Hematopoietic multipotent progenitor cell treated with erythropoietin and hydrocortisone succinate and interleukin-3 and kit ligand, for 15 days (in vitro differentiated cells): Measurements from ENCODE around the gene AKT3.

ENCODE experiments used
- DNase-seq: peaks from one replicate; pipeline ENCODE4 v3.0.0-alpha.2; 2015; ENCODE audit warnings: low spot score

AKT3 gene

DNA sequence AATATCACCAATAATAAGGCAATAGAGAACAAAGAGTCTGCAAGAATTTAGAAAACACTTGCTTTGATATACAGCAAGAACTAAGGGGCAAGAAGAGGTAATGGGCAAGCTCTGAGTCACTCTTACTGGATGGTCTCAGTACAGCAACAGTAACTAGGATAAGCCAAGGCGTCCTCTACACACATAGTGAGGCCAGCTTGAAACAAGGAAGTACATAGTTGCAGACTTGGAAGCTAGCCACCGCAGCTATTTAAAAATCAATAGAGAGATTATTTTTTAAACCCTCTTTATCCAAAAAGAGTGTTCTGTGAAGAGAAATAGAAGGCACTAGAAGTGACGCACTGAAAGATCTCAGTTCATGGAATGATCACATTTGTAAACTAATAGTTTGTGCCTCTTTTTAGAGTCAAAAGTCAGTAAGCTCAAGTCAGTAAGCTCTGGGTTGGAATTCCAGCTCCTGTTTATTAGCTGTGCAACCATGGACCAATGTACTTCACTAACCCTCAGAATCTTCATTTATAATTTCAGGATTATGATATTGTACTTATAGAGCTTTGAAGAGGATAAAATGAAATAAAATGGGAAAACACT lies 118.6 kb downstream of the AKT3 start:
- DNase-seq = no peak

- no peak for DNase-seq
These were observed 119.4 kb downstream of the AKT3 start for GRCh38 chr1:243730487-243731150.

GRCh38 chr1:243729956-243730355 lies 120.1 kb downstream of the AKT3 start:
- DNase-seq = no peak

DNA sequence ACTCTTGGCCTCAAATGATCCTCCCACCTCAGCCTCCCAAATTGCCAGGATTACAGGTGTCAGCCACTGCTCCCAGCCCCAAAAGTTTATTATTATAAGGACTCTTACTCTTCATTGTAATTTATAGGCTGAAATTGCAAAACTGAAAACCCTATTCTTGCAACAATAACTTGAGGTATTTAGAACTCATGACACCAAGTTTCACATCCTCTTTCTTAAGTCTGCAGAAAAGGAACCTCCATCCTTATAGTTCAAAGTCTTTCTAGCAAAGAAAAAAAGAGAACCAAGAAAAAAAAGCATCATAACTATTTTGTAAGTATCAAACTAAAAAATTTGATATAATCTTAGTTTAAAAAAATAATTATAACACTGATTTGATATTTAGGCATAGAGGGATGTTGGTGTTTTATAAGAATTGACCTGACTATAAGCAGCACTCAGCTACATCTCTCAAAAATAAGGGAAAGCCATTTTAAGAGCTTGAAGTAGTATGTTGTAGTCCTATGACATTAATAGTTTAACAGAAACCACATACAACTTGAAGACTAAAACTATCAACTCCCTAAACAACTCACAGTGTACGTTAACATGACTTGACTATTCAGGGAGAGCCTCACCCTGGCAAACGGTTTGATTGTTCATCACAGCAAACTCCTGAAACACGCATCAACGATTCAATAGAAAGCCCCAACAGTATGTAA lies 122.4 kb downstream of the AKT3 start:
- no peak for DNase-seq

DNA sequence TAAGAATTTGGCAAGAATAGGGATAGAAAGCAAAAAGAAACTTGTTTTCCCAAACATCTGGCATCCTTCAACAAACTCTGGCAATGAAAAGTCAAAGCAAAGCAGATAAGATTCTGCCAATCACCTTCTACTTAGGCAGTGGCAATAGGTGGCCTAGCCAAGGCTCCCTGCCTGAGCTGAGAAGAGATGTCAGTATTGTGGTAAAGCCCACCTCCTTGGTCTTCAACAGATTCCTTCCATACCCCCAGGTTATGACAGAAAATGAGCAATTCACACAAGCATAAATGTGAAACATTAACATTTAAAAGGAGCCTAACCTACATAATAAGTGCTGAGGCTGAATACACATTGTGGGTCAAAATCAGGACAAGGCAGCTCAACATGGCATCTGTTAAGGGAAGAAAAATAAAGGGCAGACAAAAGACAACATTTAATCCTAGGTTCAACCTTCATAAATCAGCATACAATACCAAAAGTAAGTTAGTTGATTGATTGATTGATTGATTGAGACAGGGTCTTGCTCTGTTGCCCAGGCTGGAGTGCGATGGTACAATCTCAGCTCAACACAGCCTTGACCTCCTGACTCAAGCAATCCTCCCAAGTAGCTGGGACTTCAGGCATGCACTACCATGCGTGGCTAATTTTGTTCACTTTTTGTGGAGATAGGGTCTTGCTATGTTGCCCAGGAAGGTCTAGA lies 123.1 kb downstream of the AKT3 start:
- no peak for DNase-seq

- no peak for DNase-seq
These were observed 124.2 kb downstream of the AKT3 start for GRCh38 chr1:243725846-243726245.

DNA sequence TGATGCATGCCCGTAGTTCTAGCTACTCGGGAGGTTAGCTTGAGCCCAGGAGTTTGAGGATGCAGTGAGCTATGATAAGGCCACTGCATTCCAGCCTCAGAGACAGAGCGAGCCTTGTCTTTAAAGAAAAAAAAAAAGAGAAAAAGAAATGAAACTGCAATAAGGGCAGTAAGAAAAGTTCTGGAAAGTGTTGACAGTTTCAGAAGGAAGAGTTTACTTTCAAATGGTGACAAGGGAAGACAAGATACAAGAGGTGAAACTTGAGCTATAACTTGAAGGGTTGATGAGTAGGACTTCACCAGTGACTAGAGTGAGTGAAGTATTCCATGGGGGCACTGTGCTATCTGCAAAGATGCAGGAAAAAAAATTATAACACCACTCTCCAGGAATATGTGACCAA lies 125.0 kb downstream of the AKT3 start:
- no peak for DNase-seq

- DNase-seq = no peak
These were observed 126.5 kb downstream of the AKT3 start for GRCh38 chr1:243723458-243724043.

- no peak for DNase-seq
These were observed 127.0 kb downstream of the AKT3 start for GRCh38 chr1:243723050-243723449.

DNA sequence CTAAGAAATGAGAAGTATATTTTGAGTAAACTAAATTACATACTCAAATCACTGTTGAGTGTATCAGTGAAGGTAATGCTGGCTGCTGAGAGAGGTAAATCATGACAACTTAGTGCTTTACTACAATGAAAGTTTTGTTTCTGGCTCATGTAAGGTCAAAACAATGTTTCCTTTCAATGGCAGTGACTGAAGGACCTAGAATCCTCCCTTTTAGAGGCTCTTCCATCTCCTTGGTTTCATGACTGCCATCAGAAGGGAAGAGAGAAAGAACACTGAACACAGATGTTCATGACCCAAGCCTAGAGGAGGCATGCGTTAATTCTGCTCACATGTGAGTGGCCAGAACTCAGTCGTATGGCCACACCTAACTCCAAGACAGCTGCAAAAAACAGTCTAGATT lies 130.6 kb downstream of the AKT3 start:
- no peak for DNase-seq

DNA sequence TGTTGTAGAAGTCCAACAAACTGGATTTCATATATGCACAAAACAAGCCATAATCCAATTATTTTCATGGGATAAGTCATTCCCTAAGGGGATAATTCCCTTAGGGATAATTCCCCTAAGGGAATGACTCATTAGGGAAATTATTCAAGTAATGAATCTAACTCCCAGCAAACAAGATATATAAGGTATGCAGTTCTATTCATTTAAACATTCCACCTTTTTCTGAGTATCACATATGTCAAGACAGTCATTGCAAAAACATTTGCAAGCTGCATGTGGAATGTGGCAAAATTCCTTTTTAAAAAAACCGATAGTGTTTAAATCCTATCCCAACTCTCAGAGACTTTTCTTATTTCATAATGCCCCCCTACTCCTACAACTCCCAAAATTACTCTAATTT lies 131.2 kb downstream of the AKT3 start:
- DNase-seq = no peak

DNA sequence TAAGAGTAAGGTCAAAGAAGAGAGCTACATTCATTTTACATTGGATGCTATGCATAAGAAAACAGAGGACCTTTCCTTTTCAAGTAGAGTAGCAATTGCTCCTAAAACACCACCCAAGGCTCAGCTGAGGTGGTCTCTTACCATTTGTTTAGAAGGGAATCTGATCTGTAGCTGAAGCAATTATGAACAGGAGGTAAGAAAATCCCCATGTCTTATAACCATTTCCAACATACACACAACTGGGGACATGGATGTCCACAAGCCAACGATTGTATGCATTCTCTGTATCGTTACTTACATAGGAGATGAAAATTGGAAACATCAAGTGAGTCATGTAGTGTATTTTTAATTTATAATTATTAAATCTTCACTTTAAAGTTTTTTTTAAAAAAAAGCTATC lies 132.0 kb downstream of the AKT3 start:
- no peak for DNase-seq

DNA sequence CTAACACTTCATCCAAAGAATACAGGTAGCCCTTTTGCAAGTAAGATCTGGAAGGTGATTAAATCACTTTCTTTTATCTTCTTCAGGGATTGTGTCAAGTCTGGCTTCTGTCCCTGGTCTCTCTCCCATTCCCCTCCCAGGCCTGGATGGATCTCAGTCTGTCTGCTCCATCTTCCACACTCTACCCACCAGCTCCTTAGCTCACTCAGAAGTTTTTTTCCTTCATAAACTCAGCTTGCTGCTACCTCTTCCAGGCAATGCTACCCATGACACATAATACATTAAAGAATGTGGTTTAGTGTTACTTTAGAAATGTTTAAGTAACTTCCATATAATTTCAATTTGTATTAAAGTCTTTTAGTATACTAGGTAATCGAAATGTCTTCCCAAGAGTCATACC lies 133.1 kb downstream of the AKT3 start:
- DNase-seq = no peak

DNA sequence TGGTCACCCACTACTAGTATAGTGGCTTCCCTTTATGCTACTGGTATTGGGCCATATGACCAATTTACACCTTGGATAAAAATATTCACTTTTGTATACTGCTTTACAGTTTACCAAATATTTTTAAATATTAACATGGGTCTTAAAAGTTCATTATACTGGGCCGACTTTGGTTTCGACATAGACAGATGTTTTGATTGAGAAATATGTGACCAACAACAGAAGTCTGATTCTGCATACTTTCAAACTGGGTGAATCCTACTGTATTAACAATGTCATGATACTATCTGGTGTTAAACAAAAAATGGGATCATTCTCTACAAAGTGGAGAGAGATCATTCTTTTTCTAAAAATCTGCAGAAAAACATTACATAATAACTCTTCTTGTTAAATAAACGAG lies 134.8 kb downstream of the AKT3 start:
- no peak for DNase-seq

DNA sequence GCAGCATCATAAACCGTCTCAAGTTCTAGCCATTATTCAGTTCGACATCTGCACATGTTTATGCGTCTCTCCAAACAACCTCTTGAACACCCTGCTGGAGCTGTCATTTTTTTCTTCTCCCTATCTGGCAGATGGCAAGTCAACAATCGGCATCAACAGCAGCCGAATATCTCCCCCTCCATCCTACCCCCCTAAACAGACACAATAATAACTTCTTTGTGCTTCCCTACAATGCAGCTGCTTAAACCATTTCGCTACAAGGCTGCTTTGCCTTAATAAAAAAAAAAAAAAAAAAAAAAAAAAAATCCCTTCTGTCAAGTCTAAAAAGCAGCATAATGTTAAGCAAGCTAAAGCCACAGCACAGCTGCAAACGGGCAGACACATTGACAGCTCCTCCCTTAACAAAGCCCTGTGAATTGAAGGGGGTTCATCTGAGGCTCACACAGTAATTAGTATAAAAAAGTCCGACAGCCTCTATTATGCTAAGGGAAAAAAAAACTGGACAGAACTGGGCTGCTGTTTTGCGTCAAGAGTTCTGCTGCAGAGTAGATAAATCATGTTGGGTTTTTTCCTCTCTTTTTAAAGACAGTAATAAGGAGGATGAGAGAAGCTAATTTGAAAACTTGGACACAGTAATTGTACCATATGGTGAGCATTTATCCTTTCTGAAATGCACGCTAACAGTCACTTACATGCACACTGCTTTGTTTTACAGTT lies 136.4 kb downstream of the AKT3 start:
- no peak for DNase-seq

DNA sequence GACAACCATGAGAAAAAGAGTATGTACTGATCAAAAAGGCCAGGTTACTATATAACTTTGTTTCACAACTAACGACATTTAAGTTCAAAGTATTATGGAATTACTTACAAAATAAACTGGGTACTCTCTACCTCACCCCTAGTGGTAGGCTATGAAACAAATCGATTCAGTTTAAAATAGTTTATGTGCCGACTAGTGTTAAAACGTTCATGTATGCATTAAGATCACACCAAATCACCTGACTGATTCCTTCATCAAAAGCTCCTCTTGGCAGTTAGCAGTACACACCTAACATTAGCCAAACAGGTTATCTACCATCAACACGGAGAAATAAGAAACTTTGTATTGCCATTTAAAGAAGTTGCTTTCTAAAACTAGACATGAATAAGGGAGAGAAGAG lies 137.1 kb downstream of the AKT3 start:
- DNase-seq = no peak

DNA sequence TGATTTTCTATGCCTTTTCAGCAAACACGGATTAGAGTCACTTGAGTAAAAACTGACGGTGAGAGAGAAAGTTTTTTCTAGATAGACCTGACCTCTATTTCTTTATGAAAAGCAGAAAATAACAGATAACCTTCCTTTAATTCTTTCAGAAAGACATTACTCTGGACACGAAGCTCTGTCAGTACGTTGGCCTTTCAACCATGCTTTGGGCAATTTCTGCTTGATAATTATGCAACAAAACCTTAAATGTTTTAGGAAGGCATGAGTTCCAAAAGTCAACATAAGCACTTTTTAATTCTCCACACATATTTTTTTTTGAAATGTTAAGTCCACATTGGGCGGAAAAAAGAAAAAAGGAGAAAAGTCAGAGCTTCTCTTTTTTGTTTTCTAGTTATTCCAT lies 137.8 kb downstream of the AKT3 start:
- no peak for DNase-seq

GRCh38 chr1:243710467-243710866 lies 139.6 kb downstream of the AKT3 start:
- no peak for DNase-seq

DNA sequence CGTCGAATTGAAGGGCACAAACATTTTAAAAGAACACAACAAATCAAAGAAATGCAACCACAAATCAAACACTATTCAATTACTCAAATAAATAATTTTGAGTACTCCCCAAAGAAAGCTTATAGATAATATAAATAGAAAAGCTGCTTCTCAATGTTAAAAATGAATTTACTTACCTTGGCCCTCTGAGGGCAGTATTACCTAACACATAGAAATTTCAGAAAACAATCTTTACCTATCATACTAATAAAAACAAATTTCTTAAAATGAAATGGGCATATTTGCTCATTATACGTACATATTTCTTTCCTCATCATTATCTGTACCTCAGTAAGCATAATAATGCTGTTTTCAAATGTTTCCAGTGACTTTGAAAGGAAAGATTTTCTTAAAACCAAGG lies 141.8 kb downstream of the AKT3 start:
- no peak for DNase-seq

DNA sequence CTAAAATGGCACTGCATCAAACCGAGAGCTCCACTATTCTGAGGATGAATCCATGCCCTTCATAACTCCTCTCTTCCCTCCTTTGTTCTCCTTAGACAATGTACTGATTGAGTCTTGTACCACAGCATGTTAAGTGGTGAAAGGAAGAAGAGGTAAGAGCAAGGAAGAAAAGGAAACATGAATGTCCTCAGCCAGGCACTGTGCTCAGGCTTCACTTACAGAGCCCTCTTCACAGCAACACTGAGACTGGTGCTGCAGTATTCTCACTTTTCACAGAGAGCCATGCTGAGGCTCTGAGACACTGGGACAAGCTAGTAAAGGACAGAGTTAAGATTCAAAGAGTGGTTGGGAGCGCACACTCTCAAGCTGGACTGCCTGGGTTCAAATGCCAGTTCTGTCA lies 143.5 kb downstream of the AKT3 start:
- DNase-seq = no peak

GRCh38 chr1:243705585-243705984 lies 144.5 kb downstream of the AKT3 start:
- no peak for DNase-seq

DNA sequence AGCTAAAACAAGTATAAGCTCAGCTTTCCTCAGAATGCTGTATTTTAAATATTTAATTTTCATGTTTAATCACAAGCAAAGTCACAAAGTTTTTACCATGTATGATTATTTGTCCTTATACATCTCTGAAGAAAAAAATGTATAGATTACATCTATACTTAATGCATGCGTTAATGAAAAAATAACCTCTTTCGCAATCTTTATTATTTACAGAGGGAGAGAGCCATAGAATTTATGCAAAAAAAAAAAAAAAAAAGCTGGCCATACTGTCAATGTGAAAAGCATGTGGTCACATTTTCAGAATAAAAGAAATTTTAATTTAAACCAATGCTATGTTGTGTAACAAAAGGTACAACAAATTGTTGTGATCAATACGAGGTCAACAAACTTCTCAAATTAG lies 148.2 kb downstream of the AKT3 start:
- no peak for DNase-seq
